Measurements from ENCODE around the gene F5.
"Not testable (repeated sequence)": the region's sequence is repeated elsewhere in the genome, so short reads cannot be mapped to it uniquely, and the experiment has no call there.

Gene F5

GRCh38 chr1:169503601-169504000 is 82.7 kb downstream of the F5 start:
- H3K79me1 ChIP-seq (ENCODE audit: low read length); DNase-seq; H2AK5ac ChIP-seq (ENCODE audit: low read length); H3K9ac ChIP-seq (ENCODE audit: low read length); H2BK15ac ChIP-seq (replicated peaks; ENCODE audit: low read depth); H3K23ac ChIP-seq (ENCODE audit: low read length); H3K27ac ChIP-seq (ENCODE audit: low read depth, low read length); H4K5ac ChIP-seq (ENCODE audit: low read length); H2BK120ac ChIP-seq (ENCODE audit: low read depth, low read length); H3K4me2 ChIP-seq (ENCODE audit: low read length); H3K27me3 ChIP-seq (ENCODE audit: insufficient read depth, low read length, poor library complexity); H2BK5ac ChIP-seq (ENCODE audit: low read length); H3K4me3 ChIP-seq (ENCODE audit: low read length); H4K8ac ChIP-seq (ENCODE audit: low read depth, low read length); H3K18ac ChIP-seq (ENCODE audit: low read length); H3K36me3 ChIP-seq (ENCODE audit: control insufficient read depth, insufficient read depth, low read length); H3K4ac ChIP-seq (ENCODE audit: low read depth, low read length); H3K79me2 ChIP-seq (ENCODE audit: control insufficient read depth, insufficient read depth, low read length); H3K4me1 ChIP-seq (ENCODE audit: control insufficient read depth, low read depth, low read length); H3K56ac ChIP-seq (ENCODE audit: low read length): not testable (repeated sequence)
- no CpG with 5 or more reads among the region's 2 CpGs for WGBS (ENCODE audit: extremely low coverage, insufficient coverage, low lambda C conversion rate)

DNA sequence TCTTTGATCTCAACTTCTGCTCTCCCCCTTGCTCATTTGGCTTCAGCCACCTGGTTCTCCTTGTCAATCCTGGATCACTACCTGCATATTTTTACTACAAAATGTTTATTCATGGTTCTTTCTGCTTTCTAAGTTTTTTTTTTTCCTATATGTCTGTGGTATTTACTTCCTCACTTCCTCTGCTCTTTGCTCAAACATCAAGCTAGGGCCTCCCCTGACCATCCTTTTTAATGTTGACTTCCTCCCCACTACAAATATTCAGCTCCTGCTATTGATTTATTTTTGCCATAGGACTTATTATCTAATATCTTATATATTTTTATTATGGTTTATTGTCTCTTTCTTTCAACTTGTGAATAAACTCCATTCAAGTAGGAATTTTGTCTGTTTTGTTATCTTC is 86.5 kb downstream of the F5 start:
- Histone ChIP-seq H3K4me2 (ENCODE audit: low read length) (no peak overlapping the region), H3K36me3 (ENCODE audit: control insufficient read depth, insufficient read depth, low read length) (no peaks in the 10 kb centered on the region), H4K5ac (ENCODE audit: low read length) (no peak overlapping the region), H2AK5ac (ENCODE audit: low read length) (no peak overlapping the region), H2BK120ac (ENCODE audit: low read depth, low read length) (no peak overlapping the region), H2BK5ac (ENCODE audit: low read length) (no peak overlapping the region), H3K56ac (ENCODE audit: low read length) (no peak overlapping the region), H3K79me2 (ENCODE audit: control insufficient read depth, insufficient read depth, low read length) (no peaks in the 10 kb centered on the region), H3K9ac (ENCODE audit: low read length) (no peak overlapping the region), H3K27ac (ENCODE audit: low read depth, low read length) (no peak overlapping the region), H3K18ac (ENCODE audit: low read length) (no peak overlapping the region), H3K79me1 (ENCODE audit: low read length) (no peaks in the 10 kb centered on the region), H3K4ac (ENCODE audit: low read depth, low read length) (no peak overlapping the region), H3K4me1 (ENCODE audit: control insufficient read depth, low read depth, low read length) (no peaks in the 10 kb centered on the region), H3K27me3 (ENCODE audit: insufficient read depth, low read length, poor library complexity) (no peaks in the 10 kb centered on the region), H3K23ac (ENCODE audit: low read length) (no peak overlapping the region), H3K4me3 (ENCODE audit: low read length) (no peak overlapping the region), H2BK15ac (replicated peaks; ENCODE audit: low read depth) (no peak overlapping the region), H4K8ac (ENCODE audit: low read depth, low read length) (no peak overlapping the region)
- no peak for DNase-seq

GRCh38 chr1:169497317-169497716 is 89.0 kb downstream of the F5 start:
- H3K9ac ChIP-seq (ENCODE audit: low read length) = no peak overlapping the region
- H3K4me1 ChIP-seq (ENCODE audit: control insufficient read depth, low read depth, low read length) = no peaks in the 10 kb centered on the region
- no peak overlapping the region for H3K23ac ChIP-seq (ENCODE audit: low read length)
- H3K4ac ChIP-seq (ENCODE audit: low read depth, low read length) = no peak overlapping the region
- no peaks in the 10 kb centered on the region for H3K36me3 ChIP-seq (ENCODE audit: control insufficient read depth, insufficient read depth, low read length)
- H3K4me2 ChIP-seq (ENCODE audit: low read length) = no peak overlapping the region
- H3K79me1 ChIP-seq (ENCODE audit: low read length) = no peaks in the 10 kb centered on the region
- no peak overlapping the region for H3K4me3 ChIP-seq (ENCODE audit: low read length)
- no peak overlapping the region for H2AK5ac ChIP-seq (ENCODE audit: low read length)
- H3K79me2 ChIP-seq (ENCODE audit: control insufficient read depth, insufficient read depth, low read length) = no peaks in the 10 kb centered on the region
- H3K27me3 ChIP-seq (ENCODE audit: insufficient read depth, low read length, poor library complexity) = no peaks in the 10 kb centered on the region
- H3K56ac ChIP-seq (ENCODE audit: low read length) = no peak overlapping the region
- H2BK5ac ChIP-seq (ENCODE audit: low read length) = no peak overlapping the region
- no peak overlapping the region for H2BK15ac ChIP-seq (replicated peaks; ENCODE audit: low read depth)
- H4K8ac ChIP-seq (ENCODE audit: low read depth, low read length) = no peak overlapping the region
- no peak overlapping the region for H3K18ac ChIP-seq (ENCODE audit: low read length)
- H3K27ac ChIP-seq (ENCODE audit: low read depth, low read length) = no peak overlapping the region
- H2BK120ac ChIP-seq (ENCODE audit: low read depth, low read length) = no peak overlapping the region
- H4K5ac ChIP-seq (ENCODE audit: low read length) = no peak overlapping the region
- DNase-seq = no peak
- WGBS (ENCODE audit: extremely low coverage, insufficient coverage, low lambda C conversion rate) = no CpG with 5 or more reads among the region's 2 CpGs

DNA sequence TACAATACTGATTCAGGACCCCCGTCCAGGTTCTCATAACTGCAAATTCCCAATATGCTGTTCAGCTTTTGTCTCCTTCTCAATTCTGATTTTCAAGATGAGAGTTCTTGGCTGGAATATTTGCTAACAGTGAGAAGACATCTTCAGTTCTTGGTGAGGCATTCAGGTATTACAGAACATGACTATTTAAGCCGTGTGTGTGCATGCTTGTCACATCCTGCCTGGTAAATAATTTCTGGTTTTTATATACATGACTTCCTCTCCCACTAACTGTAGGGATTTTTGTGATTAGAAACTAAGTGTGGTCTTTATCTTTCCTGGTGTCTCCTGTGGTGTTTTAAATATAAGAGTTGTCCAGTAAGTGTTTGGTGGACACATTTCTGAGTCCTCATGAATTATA is 90.4 kb downstream of the F5 start:
- no peak overlapping the region for H4K5ac ChIP-seq (ENCODE audit: low read length)
- no CpG with 5 or more reads among the region's 2 CpGs for WGBS (ENCODE audit: extremely low coverage, insufficient coverage, low lambda C conversion rate)
- no peak overlapping the region for H3K4ac ChIP-seq (ENCODE audit: low read depth, low read length)

DNA sequence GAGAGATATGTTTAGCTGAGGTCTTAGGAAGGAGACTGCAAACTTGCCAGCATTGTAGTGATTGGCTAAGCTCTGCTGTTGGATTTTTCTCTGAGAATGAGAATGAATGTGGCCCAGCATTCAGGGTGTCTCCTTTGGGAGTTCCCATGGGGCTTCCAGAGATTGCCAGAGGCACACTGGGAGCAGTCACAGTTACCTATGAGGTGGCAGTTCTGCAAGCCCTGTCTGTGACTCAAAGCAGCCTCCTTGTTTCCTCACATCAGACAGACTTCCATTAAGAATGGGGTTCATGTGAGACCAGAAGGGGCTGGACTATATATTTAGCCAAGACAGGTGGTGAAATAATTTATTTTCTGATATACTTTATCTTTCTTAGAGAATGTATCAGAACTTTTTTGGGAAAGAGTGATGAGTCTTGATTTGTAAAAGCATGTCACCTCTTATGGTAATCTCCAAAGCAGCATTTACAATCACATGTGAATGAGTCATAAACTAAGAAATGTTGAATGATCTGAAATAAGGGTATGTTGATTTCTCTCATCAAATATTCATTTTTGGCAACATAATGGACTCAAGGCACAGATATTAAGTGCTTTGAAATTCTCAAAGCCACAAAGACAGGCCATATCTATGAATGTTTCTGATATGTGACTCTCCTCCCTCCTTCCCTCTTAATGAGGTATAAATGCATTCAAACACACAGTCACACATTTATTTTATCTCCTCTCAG is 91.1 kb downstream of the F5 start:
- Histone ChIP-seq H3K79me2 (ENCODE audit: control insufficient read depth, insufficient read depth, low read length) (no peaks in the 10 kb centered on the region), H2BK5ac (ENCODE audit: low read length) (no peak overlapping the region), H3K56ac (ENCODE audit: low read length) (no peak overlapping the region), H3K27me3 (ENCODE audit: insufficient read depth, low read length, poor library complexity) (no peaks in the 10 kb centered on the region), H3K9ac (ENCODE audit: low read length) (no peak overlapping the region), H3K4ac (ENCODE audit: low read depth, low read length) (no peak overlapping the region), H3K18ac (ENCODE audit: low read length) (no peak overlapping the region), H3K79me1 (ENCODE audit: low read length) (no peaks in the 10 kb centered on the region), H2BK120ac (ENCODE audit: low read depth, low read length) (no peak overlapping the region), H3K23ac (ENCODE audit: low read length) (no peak overlapping the region), H4K8ac (ENCODE audit: low read depth, low read length) (no peak overlapping the region), H2BK15ac (replicated peaks; ENCODE audit: low read depth) (no peak overlapping the region), H3K4me1 (ENCODE audit: control insufficient read depth, low read depth, low read length) (no peaks in the 10 kb centered on the region), H4K5ac (ENCODE audit: low read length) (no peak overlapping the region), H3K4me2 (ENCODE audit: low read length) (no peak overlapping the region), H2AK5ac (ENCODE audit: low read length) (no peak overlapping the region), H3K36me3 (ENCODE audit: control insufficient read depth, insufficient read depth, low read length) (no peaks in the 10 kb centered on the region), H3K27ac (ENCODE audit: low read depth, low read length) (no peak overlapping the region), H3K4me3 (ENCODE audit: low read length) (no peak overlapping the region)
- no peak for DNase-seq

More for the DNA sequence above, 90.4 kb downstream of the F5 start:
- H3K18ac ChIP-seq (ENCODE audit: low read length) = no peak overlapping the region
- H3K27ac ChIP-seq (ENCODE audit: low read depth, low read length) = no peak overlapping the region
- H2AK5ac ChIP-seq (ENCODE audit: low read length) = no peak overlapping the region
- H3K9ac ChIP-seq (ENCODE audit: low read length) = no peak overlapping the region
- no peak overlapping the region for H3K4me2 ChIP-seq (ENCODE audit: low read length)
- H3K23ac ChIP-seq (ENCODE audit: low read length) = no peak overlapping the region
- H2BK15ac ChIP-seq (replicated peaks; ENCODE audit: low read depth) = no peak overlapping the region
- no peak overlapping the region for H2BK120ac ChIP-seq (ENCODE audit: low read depth, low read length)
- H2BK5ac ChIP-seq (ENCODE audit: low read length) = no peak overlapping the region
- no peak for DNase-seq
- H3K79me2 ChIP-seq (ENCODE audit: control insufficient read depth, insufficient read depth, low read length) = no peaks in the 10 kb centered on the region
- H3K27me3 ChIP-seq (ENCODE audit: insufficient read depth, low read length, poor library complexity) = no peaks in the 10 kb centered on the region
- H3K56ac ChIP-seq (ENCODE audit: low read length) = no peak overlapping the region
- H3K79me1 ChIP-seq (ENCODE audit: low read length) = no peaks in the 10 kb centered on the region
- H4K8ac ChIP-seq (ENCODE audit: low read depth, low read length) = no peak overlapping the region
- no peak overlapping the region for H3K4me3 ChIP-seq (ENCODE audit: low read length)
- H3K36me3 ChIP-seq (ENCODE audit: control insufficient read depth, insufficient read depth, low read length) = no peaks in the 10 kb centered on the region
- no peaks in the 10 kb centered on the region for H3K4me1 ChIP-seq (ENCODE audit: control insufficient read depth, low read depth, low read length)

- Histone ChIP-seq H3K27me3 (ENCODE audit: insufficient read depth, low read length, poor library complexity) (no peaks in the 10 kb centered on the region), H4K5ac (ENCODE audit: low read length) (no peak overlapping the region), H3K56ac (ENCODE audit: low read length) (no peak overlapping the region), H2BK120ac (ENCODE audit: low read depth, low read length) (no peak overlapping the region), H3K79me1 (ENCODE audit: low read length) (no peaks in the 10 kb centered on the region), H3K4ac (ENCODE audit: low read depth, low read length) (no peak overlapping the region), H4K8ac (ENCODE audit: low read depth, low read length) (no peak overlapping the region), H3K9ac (ENCODE audit: low read length) (no peak overlapping the region), H2BK5ac (ENCODE audit: low read length) (no peak overlapping the region), H3K18ac (ENCODE audit: low read length) (no peak overlapping the region), H2BK15ac (replicated peaks; ENCODE audit: low read depth) (no peak overlapping the region), H3K79me2 (ENCODE audit: control insufficient read depth, insufficient read depth, low read length) (no peaks in the 10 kb centered on the region), H3K27ac (ENCODE audit: low read depth, low read length) (no peak overlapping the region), H3K4me1 (ENCODE audit: control insufficient read depth, low read depth, low read length) (no peaks in the 10 kb centered on the region), H3K4me3 (ENCODE audit: low read length) (no peak overlapping the region), H3K4me2 (ENCODE audit: low read length) (no peak overlapping the region), H2AK5ac (ENCODE audit: low read length) (no peak overlapping the region), H3K36me3 (ENCODE audit: control insufficient read depth, insufficient read depth, low read length) (no peaks in the 10 kb centered on the region), H3K23ac (ENCODE audit: low read length) (no peak overlapping the region)
- WGBS (ENCODE audit: extremely low coverage, insufficient coverage, low lambda C conversion rate) = no CpG with 5 or more reads among the region's 3 CpGs
- DNase-seq = no peak
Observed at GRCh38 chr1:169494343-169494742, 91.9 kb downstream of the F5 start.
